GM12873 (cell line): ENCODE measurements around the gene RAB4B.

Experiments used
- TF ChIP-seq, protein P1 (sequence below): IDR thresholded peaks from 2 replicates; pipeline ENCODE4 v1.5.1; 2012; ENCODE audit warnings: low read depth, mild to moderate bottlenecking, moderate library complexity, low read length, control low read depth; ENCODE audit not compliant: insufficient read depth; ENCODE audit errors: missing control alignments

Gene RAB4B

DNA sequence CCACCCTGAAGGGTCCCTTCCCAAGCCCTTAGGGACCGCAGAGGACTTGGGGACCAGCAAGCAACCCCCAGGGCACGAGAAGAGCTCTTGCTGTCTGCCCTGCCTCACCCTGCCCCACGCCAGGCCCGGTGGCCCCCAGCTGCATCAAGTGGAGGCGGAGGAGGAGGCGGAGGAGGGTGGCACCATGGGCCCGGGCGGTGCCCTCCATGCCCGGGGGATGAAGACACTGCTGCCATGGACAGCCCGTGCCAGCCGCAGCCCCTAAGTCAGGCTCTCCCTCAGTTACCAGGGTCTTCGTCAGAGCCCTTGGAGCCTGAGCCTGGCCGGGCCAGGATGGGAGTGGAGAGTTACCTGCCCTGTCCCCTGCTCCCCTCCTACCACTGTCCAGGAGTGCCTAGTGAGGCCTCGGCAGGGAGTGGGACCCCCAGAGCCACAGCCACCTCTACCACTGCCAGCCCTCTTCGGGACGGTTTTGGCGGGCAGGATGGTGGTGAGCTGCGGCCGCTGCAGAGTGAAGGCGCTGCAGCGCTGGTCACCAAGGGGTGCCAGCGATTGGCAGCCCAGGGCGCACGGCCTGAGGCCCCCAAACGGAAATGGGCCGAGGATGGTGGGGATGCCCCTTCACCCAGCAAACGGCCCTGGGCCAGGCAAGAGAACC, 22.4 kb downstream of the RAB4B start:
- TF ChIP-seq, protein P1, sequence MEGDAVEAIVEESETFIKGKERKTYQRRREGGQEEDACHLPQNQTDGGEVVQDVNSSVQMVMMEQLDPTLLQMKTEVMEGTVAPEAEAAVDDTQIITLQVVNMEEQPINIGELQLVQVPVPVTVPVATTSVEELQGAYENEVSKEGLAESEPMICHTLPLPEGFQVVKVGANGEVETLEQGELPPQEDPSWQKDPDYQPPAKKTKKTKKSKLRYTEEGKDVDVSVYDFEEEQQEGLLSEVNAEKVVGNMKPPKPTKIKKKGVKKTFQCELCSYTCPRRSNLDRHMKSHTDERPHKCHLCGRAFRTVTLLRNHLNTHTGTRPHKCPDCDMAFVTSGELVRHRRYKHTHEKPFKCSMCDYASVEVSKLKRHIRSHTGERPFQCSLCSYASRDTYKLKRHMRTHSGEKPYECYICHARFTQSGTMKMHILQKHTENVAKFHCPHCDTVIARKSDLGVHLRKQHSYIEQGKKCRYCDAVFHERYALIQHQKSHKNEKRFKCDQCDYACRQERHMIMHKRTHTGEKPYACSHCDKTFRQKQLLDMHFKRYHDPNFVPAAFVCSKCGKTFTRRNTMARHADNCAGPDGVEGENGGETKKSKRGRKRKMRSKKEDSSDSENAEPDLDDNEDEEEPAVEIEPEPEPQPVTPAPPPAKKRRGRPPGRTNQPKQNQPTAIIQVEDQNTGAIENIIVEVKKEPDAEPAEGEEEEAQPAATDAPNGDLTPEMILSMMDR: no peak

DNA sequence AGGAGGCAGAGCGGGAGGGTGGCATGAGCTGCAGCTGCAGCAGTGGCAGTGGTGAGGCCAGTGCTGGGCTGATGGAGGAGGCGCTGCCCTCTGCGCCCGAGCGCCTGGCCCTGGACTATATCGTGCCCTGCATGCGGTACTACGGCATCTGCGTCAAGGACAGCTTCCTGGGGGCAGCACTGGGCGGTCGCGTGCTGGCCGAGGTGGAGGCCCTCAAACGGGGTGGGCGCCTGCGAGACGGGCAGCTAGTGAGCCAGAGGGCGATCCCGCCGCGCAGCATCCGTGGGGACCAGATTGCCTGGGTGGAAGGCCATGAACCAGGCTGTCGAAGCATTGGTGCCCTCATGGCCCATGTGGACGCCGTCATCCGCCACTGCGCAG, 22.9 kb downstream of the RAB4B start:
- TF ChIP-seq, protein P1: no peak

DNA sequence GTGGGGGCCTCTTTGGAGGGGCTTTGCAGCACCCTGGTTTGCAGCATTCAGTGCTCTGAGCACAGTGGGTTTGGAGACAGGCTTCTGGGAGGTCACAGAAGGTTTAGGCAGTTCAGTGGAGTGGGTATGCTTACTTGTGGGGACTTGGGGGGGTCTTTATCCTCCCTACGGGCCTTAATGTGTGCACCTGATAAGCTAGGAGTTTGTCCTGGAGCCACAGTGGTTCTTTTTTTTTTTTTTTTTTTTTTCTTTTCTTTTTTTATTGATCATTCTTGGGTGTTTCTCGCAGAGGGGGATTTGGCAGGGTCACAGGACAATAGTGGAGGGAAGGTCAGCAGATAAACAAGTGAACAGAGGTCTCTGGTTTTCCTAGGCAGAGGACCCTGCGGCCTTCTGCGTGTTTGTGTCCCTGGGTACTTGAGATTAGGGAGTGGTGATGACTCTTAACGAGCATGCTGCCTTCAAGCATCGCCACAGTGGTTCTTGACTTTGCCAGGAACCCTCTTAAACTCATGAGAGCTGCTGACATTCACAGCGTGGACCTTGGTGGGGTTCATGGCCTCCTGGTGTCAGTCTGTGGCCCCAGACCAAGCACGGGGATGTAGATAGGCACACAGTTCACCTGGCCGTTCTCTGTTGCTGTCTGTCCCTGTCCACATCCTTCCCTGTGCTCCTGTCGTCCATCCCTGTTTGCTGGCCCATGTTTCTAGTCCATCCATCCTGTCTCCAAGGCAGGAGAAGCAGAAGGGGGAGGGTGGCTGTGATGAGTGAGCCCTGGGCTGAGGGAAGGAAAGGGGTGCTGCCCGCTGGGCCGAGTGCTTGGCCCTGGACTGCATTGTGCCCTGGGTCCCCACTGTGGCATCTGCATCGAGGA, 23.6 kb downstream of the RAB4B start:
- TF ChIP-seq, protein P1: no peak

DNA sequence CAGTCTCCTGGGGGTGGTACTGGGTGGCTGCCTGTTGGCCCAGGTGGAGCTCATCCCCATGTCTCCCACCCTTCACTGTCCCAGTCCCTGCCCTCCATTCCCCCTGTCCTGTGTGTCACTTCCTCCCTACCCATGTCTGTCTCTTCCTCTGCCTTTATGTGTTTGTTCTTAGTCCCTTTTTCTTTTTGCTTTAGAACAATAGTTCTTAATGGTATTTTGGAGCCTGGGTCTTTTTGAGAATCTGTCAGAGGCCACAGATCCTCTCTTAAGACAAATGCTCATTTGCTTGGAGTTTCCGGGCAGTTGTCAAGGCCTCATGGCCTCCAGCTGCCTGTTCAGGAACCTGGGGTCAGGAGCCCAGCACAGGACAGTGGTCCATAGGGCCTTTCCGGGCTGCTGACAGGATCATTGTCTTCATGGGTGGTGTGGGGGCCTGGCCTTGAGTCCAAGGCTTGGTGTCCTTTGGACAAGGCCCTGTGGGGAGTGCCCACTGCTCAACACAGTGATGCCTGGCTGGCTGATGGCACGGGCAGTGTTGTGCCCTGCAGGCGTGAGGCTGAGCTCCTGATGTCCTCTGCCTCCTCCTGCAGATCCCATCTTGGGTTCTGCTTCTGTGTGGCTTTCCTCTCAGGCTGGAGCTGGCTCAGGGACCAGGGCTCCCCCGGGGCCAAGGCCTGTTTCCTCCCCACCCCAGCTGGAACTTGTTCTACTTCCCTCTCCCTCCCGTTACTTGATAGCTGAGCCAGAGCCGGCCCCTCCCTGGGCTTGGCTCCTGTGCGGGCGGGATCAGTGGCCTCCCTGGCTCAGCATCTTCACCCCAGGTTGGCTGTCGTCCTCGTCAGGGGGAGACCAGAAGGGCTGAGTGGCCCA, 24.5 kb downstream of the RAB4B start:
- TF ChIP-seq, protein P1: no peak

DNA sequence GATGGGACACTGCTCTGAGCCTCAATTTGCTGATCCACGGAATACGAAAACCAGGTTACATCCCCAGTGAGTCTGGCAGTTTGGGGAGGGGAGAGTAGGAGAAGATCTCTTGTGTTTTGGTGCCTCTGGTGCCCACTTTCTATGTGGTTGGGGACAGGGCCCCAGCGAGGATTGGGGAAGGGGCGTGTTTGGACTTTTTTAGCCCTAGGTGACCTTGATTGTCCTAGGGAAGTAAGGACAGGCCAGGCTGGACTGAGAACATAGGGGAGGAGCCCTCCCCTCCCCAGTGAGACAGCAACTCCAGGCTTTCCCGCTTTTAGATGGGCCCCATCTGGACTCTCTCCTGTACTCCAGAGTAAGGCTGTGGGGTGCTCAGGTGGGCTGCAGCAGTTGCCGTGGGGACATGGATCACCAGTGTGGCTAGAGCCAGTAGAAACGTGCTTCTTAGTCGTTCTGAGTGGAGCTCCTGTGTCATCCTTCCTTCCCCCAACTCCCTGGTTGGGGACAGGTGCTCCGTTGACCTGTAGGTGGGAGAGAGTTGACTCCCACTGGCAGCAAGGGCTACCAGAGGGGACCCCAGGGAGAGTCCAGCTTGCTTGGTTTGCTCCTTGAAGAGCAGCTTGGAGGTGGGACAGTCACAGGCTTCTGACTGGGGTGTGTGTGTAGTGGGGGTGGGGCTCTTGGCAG, 25.3 kb downstream of the RAB4B start:
- TF ChIP-seq, protein P1: no peak

DNA sequence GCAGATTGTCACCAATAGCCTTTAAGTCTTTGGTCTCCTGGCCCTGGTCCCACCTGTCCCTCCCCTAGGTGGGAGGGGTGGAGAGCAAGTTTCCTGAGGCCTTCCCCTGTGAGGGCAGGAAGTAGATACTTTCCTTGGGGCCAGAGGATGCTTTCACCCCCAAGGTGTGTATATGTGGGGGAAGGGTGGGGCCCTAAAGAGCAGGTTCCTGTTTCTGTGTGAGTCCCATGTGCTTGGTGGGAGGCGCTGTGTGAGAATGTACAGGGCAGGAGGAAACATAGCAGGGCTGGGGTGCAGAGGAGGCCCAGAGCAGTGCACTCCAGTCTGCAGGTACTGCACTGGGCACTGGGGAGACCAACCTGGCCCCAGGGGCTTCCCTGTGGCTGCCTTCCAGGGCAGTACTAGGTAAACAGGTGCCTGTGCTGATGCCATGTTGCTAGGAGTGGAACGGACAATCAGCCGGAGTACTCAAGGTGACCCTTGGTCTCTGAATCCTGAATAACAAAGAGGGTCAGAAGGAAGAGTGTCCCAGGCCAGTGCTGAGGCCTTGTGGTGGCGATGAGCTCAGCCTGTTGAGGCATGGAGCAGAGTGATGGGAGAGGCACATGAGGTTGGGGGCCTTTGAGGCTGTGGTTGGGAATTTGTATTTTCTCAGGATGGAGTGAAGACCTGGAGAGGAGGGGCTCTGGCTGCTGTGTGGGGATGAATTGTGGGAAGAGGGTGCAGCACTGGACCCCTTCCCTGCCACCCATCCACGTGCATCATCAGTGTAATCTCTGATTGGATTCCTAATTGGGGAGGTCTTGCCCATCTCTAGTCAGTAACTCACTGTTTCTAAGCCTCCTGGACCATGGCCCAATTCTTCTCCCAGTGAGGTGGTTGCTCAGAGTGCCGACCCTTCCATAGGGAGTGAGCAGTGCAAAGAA, 26.1 kb downstream of the RAB4B start:
- TF ChIP-seq, protein P1: peak; percentile 15
